Femur (tissue), 1 donor: ENCODE data around the gene PCLAF.
"Not testable (repeated sequence)": the region's sequence is repeated elsewhere in the genome, so short reads cannot be mapped to it uniquely, and the experiment has no call there.

Experiments used
- DNase-seq: peaks from one replicate; pipeline ENCODE4 v3.0.0-alpha.2; 2017

Gene PCLAF

DNA sequence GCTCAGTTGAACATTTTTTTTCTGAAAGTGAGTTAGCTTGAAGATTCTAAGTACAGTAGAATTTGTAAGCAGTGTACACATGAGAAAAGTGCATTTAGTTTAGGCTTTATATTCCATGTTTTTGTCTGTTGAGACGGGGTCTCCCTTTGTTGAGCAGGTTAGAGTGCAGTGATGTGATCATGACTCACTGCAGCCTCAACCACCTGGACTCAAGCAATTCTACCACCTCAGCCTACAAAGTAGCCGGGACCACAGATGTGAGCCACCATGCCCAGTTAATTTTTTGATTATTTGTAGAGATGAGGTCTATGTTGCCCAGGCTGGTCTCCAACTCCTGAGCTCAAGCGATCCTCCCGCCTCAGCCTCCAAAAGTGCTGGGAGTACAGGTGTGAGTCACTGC lies 20.0 kb downstream of the PCLAF start:
- no peak for DNase-seq

DNA sequence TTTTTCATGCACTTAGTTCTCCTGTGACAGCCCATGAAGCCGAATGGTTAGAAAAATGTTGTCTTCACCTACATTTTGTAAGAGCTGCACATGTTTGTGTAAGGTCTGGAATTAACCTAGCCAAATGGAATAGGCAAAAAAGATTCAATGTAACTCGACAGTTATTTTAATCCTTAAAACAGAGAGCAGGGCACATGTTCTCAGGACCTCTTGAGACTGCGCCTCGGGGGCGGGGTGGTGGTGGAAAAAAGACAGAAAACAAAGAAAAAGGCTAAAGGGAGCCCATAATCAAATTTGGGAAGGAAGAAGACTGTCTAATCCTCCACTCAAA lies 24.6 kb downstream of the PCLAF start:
- DNase-seq = no peak

DNA sequence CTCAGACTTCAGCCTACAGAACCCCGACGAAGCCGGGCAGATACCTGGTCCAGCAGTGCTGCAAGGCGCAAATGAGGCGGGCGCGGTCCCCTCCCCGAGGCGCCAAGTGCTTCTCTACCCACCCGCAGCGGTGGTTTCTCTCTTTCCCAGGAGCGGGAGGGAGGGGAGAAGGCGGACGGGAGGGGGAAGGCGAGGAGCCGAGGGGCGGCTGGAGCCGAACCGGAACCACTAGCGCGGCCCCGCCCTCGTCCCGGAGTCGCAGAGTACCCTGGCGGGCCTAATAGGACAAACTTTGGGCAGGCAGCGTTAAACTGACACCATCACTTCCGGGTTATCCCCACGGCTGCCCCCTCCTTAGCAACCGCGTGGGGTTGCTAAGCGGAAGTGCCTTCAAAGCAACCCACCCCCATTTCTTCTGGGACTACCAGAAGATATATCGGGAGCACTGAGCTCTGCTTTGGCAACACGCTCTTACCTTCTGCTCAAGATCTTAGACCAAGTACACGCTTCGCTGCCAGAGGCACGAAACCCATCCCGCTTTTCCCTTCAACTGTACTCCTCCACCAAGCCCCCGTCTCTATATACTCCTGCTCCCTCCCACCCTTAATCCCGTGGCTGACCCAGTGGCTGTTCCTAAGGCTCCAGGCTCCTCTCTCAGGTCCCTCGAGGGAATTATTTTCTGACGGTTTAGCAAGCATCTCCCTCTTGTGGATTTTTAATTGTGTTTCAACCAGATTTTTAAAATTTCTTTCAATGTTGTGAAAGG lies 25.1 kb downstream of the PCLAF start, which contains the start of gene CSNK1G1:
Gene CSNK1G1, minus strand, starts transcription at position 230 of the 766 bp plus-strand sequence. CDS start 55,674 bp downstream, outside the sequence.
- DNase-seq = peak; percentile 98

DNA sequence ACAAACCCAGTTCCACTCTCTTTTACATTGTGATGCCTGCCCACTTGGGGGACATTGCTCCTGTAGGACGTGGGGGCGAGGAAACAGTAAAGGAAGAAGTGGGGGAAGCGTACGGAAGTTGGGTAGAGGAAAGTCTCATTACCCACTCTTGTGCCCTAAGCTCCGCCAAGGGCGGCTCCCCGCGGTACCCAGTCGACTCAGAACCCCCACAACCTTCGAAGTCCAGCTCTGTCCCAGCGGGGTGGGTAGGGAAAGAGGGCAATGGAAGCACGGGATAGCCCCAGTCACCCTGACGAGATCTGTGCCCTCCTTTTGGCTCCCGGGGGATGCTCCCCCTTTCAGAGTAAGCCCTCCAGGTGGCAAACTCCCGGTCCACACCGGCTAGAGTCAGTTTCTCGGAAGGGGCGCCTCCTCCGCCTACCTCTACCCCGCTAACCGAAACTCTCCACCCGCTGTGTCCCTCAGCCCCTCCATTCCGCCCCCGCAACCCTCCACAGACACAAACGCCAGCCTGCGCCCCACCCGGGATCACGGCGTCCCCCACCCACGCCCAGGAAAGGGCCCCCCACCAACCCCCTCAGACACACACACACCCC lies 25.8 kb downstream of the PCLAF start:
- no peak for DNase-seq

DNA sequence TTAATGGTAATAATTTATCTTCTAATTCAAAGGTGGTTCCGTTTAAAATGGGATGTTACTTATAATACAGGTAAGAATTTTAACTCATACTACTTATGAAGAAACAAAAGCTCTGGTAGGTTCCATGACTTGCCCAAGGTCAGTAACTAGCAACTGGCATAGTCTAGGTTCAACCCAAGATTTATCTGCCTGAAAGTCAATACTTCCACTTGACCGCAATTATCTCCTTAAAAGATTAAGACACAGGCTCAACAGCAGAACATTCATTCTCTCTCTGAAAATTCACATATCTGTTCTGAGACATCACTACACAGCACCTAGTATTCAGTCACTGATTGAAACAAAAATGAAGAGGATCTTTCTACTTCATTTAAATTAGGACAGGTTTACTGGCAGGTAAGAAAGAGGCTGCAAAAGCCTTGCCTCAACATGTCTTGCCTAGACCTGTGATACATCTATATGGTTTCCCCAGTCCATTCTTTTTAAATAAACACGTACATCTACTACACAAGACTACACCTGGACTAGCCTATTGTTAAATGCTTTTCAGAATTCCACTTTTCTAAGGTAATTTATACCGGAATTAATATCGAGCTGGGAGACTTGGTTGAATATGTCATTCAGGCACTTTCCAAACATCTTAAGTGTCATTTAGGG lies 26.4 kb downstream of the PCLAF start:
- DNase-seq = no peak

DNA sequence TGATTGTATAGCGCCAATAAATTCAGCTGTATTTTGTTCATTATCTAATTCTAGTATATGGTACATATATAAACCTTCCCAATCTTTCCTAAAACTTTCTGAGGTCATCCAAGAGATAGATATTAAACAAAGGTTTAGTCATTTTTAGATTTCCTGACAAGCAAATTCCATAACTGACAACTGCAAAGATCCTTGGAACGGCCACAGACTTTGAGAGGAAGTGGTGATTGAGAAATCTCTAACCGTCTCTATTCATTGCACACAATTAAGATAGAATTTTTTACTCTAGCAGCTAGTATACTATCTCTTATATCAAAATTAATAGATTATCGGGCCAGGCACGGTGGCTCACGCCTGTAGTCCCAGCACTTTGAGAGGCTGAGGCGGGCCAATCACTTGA lies 30.0 kb downstream of the PCLAF start:
- no peak for DNase-seq

DNA sequence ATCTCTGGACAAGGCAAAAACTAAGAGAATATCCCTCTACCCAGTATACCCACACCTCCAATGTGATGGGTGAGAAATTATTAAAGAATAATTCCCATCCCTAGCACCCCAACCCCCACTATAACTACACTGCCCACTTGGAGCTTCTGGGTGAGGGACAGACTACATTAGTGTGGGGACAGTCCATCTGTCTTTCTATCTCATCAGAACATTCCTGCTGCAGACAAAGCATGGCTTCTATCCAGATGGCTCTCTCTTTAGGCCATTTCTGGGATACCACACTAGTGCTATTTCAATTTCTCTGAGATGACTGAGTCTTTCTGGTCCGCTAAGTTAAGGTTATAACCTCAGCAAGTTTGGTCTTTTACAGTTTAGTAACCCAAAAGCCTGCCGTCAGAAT lies 31.9 kb downstream of the PCLAF start:
- no peak for DNase-seq

DNA sequence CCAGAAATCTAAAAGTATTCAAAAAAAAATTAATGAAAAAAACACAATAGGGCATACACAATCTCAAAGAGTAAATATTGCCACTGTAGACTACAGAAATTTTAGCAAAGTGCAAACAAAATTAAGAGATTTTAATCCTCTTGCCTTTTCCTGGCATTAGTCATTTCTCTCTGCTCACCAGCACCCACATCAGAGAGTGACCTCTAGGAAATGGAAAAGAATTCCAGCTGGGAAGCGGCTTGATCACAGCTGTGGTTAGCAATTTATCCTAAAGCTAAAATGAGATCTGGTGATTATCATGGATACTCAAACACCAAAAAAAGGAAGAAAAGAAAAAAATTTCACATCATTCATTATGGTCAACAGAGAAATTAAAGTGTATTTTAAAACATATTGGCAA lies 32.8 kb downstream of the PCLAF start:
- DNase-seq = no peak

DNA sequence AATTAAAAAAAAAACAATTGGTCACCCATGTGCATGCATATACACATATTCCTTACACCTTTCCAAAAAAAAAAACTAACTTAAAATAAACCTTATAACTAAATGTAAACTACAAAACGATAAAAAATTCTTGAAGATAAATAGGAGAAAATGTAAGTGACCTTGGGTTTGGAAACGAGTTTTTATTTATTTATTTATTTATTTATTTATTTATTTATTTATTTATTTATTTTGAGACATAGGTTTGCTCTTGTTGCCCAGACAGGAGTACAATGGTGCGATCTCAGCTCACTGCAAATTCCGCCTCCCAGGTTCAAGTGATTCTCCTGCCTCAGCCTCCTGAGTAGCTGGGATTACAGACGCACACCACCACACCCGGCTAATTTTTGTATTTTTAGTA lies 35.0 kb downstream of the PCLAF start:
- not testable (repeated sequence) for DNase-seq

DNA sequence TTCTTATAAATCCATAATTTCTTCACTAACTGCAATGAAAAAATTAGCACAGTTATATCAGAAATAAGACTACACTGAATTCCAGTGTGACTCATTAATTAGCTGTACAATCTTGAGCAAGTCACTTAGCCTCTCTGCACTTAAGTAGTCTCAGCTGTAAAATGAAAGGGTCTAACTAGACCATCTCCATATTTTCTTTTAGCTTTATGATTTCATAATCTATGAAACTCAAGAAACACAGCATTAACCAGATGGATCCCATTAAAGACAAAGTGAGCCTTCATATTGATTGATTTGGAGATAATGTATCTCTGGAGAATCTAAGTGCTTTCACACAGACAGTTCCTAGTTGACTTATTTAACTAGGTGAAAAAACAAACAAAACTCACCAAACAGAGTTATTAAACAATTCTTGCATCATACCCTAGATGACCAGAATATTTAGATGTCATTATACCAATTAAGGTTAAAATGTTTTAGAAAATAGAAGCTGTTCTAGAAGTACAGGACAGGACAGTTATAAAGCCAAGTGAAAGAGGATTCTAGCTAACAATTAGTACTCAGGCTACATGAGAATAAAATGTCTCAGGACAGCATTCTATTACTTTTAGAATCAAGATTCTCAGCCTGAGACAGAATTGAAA lies 36.5 kb downstream of the PCLAF start:
- no peak for DNase-seq

DNA sequence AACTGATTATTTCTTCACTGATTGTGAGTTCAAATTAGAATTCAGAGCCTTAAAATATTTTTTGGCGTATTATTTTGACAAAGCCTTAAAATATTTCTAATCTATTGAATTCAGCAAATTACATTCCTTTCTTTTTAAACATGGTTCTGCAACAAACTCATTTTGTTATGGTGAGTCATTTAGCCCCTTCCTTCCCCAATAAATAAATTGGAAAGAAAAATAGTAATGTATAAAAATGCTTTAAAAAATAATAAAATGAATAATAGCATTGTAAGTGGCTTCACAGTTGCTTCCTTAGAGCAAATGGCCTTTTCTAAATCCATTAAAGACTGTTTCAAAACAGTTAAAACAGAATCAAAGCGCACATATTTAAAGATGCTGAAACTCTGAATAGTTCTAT lies 37.4 kb downstream of the PCLAF start:
- DNase-seq = no peak

DNA sequence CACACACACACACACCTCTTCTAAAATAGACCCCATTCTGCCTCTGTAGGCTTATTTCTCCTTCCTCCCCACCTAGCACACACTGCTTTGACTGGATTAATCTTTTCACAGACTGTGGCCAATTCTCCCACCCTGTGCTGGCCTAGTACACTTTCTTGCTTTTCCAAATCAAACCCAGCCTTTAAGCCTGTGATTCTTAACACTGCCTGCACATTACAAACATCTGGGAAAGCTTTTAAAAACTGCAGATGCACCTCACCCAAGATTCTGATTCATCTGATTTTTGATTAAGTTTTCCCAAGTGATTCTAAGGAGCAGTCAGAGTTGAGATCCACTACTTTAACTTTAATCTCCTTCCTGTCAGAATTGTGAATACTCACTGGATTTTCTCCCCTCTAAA lies 38.0 kb downstream of the PCLAF start:
- no peak for DNase-seq

DNA sequence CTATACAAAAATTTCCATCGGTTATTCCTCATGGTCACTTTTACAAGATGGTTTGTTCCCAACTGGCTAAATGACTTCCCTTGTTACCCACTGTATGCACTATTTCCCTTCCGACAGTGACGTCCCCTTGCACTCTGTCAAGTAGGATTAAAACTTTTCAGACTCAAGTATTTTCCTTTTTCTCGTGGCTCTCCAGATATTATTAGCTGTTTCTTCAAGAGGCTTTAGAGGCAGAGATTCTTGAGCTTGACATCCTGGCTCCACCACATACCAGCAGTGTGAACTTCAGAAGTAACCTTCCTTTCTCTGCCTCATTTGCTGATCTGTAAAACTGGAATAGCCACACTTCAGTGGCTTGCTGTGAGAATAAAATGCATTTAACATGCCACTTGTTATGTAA lies 39.3 kb downstream of the PCLAF start:
- DNase-seq = no peak

DNA sequence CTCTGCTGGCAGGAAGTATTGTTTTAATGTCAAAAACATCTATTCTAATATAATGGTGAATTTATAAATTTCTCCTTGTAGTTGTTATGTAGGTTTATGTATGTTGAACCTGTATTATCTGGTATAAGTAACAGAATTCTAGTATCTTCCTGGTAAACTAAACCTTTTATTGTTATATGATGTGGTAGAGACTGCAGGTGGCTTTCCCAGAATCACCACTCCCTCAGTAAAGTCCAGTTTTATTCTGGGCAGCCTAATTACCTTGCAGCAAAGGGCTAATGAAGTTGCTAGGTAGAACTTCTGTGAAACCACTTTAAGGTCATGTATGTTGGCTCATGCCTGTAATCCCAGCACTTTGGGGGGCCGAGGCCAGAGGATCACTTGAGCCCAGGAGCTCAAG lies 40.9 kb downstream of the PCLAF start:
- DNase-seq = no peak

DNA sequence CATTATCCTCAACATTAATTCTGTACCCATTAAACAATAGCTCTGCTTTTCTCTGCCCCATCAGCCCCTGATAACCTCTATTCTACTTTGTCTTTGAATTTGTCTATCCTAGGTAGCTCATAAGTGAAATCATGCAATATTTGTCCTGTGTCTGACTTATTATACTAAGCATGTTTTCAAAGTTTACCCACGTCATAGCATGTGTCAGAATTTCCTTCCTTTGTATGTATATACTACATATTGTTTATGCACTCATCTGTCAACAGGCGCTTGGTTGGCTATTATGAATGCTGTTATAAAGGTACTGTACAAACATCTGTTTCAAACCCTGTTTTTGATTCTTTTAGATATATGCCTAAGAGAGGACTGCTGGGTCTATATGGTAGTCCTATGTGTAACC lies 43.5 kb downstream of the PCLAF start:
- DNase-seq = no peak

DNA sequence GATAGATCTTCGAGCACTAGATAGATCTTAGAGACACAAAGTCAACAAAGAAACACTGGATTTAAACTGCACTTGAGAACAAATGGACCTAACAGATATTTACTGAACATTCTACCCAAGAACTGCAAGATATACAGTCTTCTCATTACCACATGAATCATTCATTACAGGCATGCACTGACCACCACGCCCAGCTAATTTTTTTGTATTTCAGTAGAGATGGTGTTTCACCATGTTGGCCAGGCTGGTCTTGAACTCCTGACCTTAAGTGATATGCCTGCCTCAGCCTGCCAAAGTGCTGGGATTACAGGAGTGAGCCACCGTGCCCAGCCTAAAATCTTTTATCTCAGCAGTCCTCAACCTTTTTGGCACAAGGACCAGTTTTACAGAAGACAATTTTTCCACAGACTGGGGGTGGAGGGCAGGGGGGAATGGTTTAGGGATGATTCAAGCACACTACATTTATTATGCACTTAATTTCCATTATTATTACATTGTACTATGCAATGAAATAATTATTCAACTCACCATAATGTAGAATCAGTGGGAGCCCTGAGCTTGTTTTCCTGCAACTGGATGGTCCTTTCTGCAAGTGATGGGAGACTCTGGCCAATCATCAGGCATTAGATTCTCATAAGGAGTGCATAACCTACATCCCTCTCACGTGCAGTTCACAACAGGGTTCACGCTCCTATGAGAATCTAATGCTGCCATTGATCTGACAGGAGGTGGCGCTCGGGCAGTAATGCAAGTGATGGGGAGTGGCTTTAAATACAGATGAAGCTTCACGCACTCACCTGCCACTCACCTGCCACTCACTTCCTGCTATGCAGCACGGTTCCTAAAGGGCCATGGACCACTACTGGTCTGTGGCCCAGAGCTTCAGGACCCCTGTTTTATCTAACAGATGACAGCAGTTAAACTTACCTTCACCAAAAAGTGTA lies 47.0 kb downstream of the PCLAF start:
- no peak for DNase-seq

DNA sequence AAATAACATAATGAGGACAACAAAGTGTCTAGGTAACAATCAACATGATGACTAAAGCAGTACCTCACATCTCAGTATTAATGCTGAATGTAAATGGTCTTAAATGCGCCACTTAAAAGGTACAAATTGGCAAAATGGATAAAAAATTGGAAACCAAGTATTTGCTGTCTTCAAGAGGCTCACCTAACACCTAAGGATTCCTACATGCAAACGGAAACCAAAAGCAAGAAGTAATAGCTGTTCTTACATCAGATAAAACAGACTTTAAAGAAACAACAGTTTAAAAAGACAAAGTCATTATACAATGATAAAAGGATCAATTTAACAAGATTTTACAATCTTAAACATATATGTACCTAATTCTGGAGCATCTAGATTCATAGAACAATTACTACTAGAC lies 47.7 kb downstream of the PCLAF start:
- no peak for DNase-seq

DNA sequence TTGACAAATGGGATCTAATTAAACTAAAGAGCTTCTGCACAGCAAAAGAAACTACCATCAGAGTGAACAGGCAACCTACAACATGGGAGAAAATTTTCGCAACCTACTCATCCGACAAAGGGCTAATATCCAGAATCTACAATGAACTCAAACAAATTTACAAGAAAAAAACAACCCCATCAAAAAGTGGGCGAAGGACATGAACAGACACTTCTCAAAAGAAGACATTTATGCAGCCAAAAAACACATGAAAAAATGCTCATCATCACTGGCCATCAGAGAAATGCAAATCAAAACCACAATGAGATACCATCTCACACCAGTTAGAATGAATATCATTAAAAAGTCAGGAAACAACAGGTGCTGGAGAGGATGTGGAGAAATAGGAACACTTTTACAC lies 49.6 kb downstream of the PCLAF start:
- DNase-seq = not testable (repeated sequence)

DNA sequence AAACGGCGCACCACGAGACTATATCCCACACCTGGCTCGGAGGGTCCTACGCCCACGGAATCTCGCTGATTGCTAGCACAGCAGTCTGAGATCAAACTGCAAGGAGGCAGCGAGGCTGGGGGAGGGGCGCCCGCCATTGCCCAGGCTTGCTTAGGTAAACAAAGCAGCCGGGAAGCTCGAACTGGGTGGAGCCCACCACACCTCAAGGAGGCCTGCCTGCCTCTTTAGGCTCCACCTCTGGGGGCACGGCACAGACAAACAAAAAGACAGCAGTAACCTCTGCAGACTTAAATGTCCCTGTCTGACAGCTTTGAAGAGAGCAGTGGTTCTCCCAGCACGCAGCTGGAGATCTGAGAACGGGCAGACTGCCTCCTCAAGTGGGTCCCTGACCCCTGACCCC lies 54.3 kb downstream of the PCLAF start:
- not testable (repeated sequence) for DNase-seq

DNA sequence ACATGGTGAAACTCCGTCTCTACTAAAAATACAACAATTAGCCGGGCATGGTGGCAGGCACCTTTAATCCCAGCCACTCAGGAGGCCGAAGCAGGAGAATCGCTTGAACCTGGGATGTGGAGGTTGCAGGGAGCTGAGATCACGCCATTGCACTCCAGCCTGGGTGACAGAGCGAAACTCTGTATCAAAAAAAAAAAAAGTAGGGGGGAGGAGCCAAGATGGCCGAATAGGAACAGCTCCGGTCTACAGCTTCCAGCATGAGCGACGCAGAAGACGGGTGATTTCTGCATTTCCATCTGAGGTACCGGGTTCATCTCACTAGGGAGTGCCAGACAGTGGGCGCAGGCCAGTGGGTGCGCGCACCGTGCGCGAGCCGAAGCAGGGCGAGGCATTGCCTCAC lies 54.8 kb downstream of the PCLAF start:
- not testable (repeated sequence) for DNase-seq

DNA sequence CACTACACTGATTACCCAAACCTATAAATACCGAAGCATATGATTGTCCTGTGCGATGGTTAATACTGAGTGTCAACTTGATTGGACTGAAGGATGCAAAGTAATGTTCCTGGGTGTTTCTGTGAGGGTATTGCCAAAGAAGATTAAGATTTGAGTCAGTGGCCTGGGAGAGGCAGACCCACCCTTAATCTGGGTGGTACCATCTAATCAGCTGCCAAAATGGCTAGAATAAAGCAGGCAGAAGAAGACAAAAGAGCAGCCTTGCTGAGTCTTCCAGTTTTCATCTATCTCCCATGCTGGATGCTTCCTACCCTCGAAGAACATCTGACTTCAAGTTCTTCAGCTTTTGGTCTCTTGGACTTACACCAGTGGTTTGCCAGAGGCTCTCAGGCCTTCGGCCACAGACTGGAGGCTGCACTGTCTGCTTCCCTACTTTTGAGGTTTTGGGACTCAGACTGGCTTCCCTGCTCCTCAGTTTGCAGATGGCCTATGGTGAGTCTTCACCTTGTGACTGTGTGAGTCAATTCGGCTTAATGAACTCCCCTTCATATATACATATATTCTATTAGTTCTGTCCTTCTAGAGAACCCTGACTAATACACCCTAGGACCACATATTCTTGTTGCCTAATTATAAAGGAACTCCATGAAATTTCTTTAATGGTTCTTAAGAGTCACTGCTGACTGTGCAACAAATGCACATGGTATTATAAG lies 56.9 kb downstream of the PCLAF start:
- no peak for DNase-seq

DNA sequence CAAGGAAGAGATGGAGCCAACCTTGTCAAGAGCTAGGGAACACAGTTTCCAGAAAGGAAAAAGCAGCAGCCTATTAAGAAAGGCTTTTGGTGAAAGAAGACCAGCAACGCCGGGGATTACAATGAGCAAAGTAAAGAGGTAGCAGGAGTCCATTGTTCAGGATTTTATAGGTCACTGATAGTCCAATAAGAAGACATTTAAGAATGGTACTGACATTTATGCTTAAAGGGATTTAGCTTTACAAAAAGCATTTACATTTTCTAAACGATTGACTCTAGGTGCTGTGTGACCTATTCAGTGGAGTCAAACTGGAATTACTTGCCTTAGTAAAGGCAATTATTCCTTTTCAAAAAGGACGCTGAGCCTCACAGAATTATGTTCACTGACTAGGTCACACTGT lies 66.0 kb downstream of the PCLAF start:
- no peak for DNase-seq
